Prostate gland (tissue), 2 donors: ENCODE measurements around the gene EPX.

Experiments used
- CTCF ChIP-seq, 4 experiments: fragments of 200-600 bp in 2 of 4; fragments of 450-650 bp in 2 of 4; sonication (generic) in 2 of 4; IDR thresholded peaks; 1 replicate in 3 of 4; 2 replicates in 1 of 4; pipeline ENCODE4 v1.5.1; 2016 to 2019; ENCODE audit warnings: antibody characterized with exemption in 4 of 4, mild to moderate bottlenecking in 2 of 4, moderate library complexity in 2 of 4
- POLR2A ChIP-seq: fragments of 450-650 bp; IDR thresholded peaks from one replicate; pipeline ENCODE4 v1.6.1; 2016; ENCODE audit warnings: antibody characterized with exemption, mild to moderate bottlenecking
- POLR2AphosphoS5 ChIP-seq: sonication (generic); formaldehyde crosslinking; IDR thresholded peaks from one replicate; pipeline ENCODE4 v1.6.1; 2017; ENCODE audit warnings: antibody characterized with exemption

DNA sequence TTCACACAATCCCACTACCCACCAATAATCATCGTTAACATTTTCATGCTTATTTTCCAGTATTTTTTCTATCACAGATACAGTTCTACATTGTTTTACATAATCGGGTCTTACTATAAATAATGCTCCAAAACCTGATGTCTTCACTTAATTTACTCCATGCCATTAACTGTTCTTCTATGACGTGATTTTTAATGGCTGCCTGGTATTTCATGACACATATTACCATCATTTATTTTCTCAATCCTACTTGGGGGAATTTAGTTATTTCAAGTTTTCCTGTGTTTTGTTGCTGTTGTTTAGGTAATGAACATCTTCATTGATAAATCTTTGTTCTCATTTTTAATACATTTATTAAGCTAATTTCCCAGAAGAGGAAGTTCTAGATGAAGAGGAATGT is 60.6 kb downstream of the EPX start:
- TF ChIP-seq POLR2A (no peak), CTCF (IDR thresholded peaks at IDR 0.05) (no peak), POLR2AphosphoS5 (no peak)
